ENCODE results near the gene KRT25. TPM values are rescaled to one million over a fixed set of nuclear protein-coding genes. Genes with fewer than 3 reads are reported as not detected.

Gene KRT25
- total RNA-seq, 1 donor from 2014 or later = not detected

DNA sequence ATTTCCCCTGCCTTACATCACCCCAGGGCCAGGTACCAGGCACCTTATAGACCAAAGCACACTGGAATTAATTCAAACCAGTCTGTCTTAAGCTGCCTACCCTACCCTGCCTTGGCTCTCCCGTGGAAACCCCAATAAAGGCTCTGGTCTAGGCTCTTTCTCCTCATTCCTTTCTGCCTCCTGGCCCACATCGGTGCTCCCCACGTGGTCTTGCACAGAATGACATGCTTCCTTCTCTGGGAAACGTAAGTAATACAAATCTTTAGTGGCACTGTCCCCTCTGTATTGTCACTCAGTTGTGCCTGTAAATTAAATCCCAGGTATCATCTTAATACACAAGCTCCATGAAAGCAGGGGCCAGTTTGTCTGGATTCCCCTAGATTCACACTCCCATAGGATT lies 16.6 kb downstream of the KRT25 start:
- no peak for DNase-seq (ENCODE audit: low spot score)
- Mint-ChIP-seq H3K27ac (ENCODE audit: unreplicated experiment) (no peak overlapping the region), H3K27me3 (ENCODE audit: unreplicated experiment) (peaks cover 2% of the 10 kb centered on the region), H3K4me3 (ENCODE audit: unreplicated experiment) (no peak overlapping the region), H3K9me3 (ENCODE audit: unreplicated experiment) (no peaks in the 10 kb centered on the region), H3K36me3 (ENCODE audit: low read depth, unreplicated experiment) (peaks cover 3% of the 10 kb centered on the region), H3K4me1 (ENCODE audit: unreplicated experiment) (no peaks in the 10 kb centered on the region)
- TF ChIP-seq CTCF (IDR thresholded peaks at IDR 0.05; ENCODE audit: unreplicated experiment) = no peak

- Mint-ChIP-seq H3K27ac (ENCODE audit: unreplicated experiment) (no peak overlapping the region), H3K36me3 (ENCODE audit: low read depth, unreplicated experiment) (no peaks in the 10 kb centered on the region), H3K9me3 (ENCODE audit: unreplicated experiment) (no peaks in the 10 kb centered on the region), H3K4me1 (ENCODE audit: unreplicated experiment) (no peaks in the 10 kb centered on the region), H3K4me3 (ENCODE audit: unreplicated experiment) (no peak overlapping the region), H3K27me3 (ENCODE audit: unreplicated experiment) (peaks cover 2% of the 10 kb centered on the region)
- TF ChIP-seq CTCF (IDR thresholded peaks at IDR 0.05; ENCODE audit: unreplicated experiment) = no peak
- DNase-seq (ENCODE audit: low spot score) = no peak
Observed at GRCh38 chr17:40735016-40735415, 20.1 kb downstream of the KRT25 start.

- TF ChIP-seq CTCF (IDR thresholded peaks at IDR 0.05; ENCODE audit: unreplicated experiment) = no peak
- no peak for DNase-seq (ENCODE audit: low spot score)
- Mint-ChIP-seq H3K4me1 (ENCODE audit: unreplicated experiment) (no peaks in the 10 kb centered on the region), H3K27ac (ENCODE audit: unreplicated experiment) (no peak overlapping the region), H3K27me3 (ENCODE audit: unreplicated experiment) (peaks cover 2% of the 10 kb centered on the region), H3K9me3 (ENCODE audit: unreplicated experiment) (no peaks in the 10 kb centered on the region), H3K36me3 (ENCODE audit: low read depth, unreplicated experiment) (no peaks in the 10 kb centered on the region), H3K4me3 (ENCODE audit: unreplicated experiment) (no peak overlapping the region)
Observed at GRCh38 chr17:40734018-40734417, 21.1 kb downstream of the KRT25 start.

DNA sequence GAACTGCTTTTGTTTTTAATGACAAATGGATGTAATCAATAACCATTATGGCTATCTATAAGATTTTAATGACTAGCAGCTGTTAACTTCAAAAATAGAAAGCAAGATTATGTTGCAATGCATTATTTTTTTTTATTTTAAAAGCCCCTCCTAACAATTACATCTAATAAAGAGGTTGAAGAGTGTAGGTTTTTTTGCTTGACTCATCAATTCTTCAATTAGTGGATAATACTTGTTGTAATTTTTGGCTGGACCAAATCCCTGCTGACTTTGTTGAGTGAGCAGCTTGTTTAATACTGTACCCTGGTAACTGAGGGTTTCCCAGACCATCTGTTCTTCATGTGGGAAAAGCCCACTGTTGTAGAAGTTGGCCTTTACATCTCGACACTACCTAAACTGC lies 24.2 kb downstream of the KRT25 start:
- Mint-ChIP-seq H3K27me3 (ENCODE audit: unreplicated experiment) (peaks cover 2% of the 10 kb centered on the region), H3K27ac (ENCODE audit: unreplicated experiment) (no peak overlapping the region), H3K4me3 (ENCODE audit: unreplicated experiment) (no peak overlapping the region), H3K9me3 (ENCODE audit: unreplicated experiment) (no peaks in the 10 kb centered on the region), H3K4me1 (ENCODE audit: unreplicated experiment) (no peaks in the 10 kb centered on the region), H3K36me3 (ENCODE audit: low read depth, unreplicated experiment) (no peaks in the 10 kb centered on the region)
- no peak for DNase-seq (ENCODE audit: low spot score)
- TF ChIP-seq CTCF (IDR thresholded peaks at IDR 0.05; ENCODE audit: unreplicated experiment) = no peak

DNA sequence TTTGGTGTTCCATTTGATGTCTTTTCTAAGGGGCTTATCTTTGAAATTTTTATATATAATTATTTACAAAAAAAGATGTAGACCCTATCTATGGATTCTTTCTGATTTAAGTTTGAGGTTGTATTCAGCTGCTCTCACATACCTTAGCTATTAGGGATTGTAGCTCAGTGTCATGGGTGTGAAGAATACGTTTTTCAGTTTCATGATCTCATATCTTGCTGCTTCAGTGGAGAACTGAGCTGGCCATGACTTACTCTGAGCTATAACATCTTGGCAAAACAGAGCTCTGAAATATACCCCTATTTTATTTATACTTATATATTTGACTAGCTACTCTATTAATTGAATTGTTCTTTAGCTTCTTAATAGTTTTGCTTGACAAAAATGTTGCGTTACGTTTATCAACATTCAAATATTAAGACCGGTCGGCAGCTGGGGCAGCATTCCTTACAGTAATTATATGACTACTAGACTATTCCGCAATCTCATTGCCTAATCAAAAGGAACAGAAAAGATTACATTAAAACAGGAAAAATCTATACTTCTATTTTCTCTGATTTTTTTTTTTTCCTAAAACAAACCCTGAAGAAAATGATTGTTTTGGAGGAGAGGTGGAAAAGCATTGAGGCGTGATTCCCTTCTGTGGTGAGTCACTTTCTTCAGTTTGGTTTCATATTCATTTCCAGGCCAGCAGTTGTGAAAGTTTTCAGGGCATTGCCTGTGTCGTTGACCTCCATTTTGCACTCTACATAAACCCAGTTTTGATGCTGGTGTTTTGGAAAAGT lies 27.5 kb downstream of the KRT25 start:
- no peaks in the 10 kb centered on the region for H3K9me3 Mint-ChIP-seq (ENCODE audit: unreplicated experiment)
- no peak for DNase-seq (ENCODE audit: low spot score)
- no peak overlapping the region for H3K4me3 Mint-ChIP-seq (ENCODE audit: unreplicated experiment)
- no peaks in the 10 kb centered on the region for H3K36me3 Mint-ChIP-seq (ENCODE audit: low read depth, unreplicated experiment)
- H3K27ac Mint-ChIP-seq (ENCODE audit: unreplicated experiment) = no peak overlapping the region
- no peak for TF ChIP-seq CTCF (IDR thresholded peaks at IDR 0.05; ENCODE audit: unreplicated experiment)
- H3K4me1 Mint-ChIP-seq (ENCODE audit: unreplicated experiment) = no peaks in the 10 kb centered on the region
- H3K27me3 Mint-ChIP-seq (ENCODE audit: unreplicated experiment) = peaks cover 1% of the 10 kb centered on the region

Data from endothelial cell (in vitro differentiated cells).